ENCODE results near the gene NOS1AP. TPM values are rescaled to one million over a fixed set of nuclear protein-coding genes. Genes with fewer than 3 reads are reported as not detected.
"Not testable (repeated sequence)": the region's sequence is repeated elsewhere in the genome, so short reads cannot be mapped to it uniquely, and the experiment has no call there.

NOS1AP gene
- polyA plus RNA-seq, 3 donors, result 0.12 TPM; not detected in 2

DNA sequence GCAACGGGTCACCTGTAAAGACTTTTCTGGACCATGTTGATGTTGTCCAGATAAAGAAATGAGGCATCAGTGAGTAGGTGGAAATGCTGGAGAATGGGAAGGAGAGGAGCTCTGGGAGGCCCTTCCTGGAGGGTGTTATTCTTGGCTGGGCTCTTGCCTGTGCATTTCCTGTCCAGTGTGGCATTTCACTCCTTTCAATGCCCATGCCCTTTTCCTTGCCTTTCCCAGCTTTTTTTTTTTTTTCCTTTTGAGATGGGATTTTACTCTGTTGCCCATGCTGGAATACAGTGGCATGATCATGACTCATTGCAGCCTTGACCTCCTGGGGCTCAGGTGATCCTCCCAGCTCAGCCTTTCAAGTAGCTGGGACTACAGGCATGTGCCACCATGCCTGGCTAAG lies 11.8 kb downstream of the NOS1AP start:
- H3K36me3 ChIP-seq (replicated peaks in 1 of 2; ENCODE audit: control insufficient read depth in 1 of 2, insufficient read depth in 2 of 2, low read length in 2 of 2), result no peaks in the 10 kb centered on the region
- TF ChIP-seq, protein P1, sequence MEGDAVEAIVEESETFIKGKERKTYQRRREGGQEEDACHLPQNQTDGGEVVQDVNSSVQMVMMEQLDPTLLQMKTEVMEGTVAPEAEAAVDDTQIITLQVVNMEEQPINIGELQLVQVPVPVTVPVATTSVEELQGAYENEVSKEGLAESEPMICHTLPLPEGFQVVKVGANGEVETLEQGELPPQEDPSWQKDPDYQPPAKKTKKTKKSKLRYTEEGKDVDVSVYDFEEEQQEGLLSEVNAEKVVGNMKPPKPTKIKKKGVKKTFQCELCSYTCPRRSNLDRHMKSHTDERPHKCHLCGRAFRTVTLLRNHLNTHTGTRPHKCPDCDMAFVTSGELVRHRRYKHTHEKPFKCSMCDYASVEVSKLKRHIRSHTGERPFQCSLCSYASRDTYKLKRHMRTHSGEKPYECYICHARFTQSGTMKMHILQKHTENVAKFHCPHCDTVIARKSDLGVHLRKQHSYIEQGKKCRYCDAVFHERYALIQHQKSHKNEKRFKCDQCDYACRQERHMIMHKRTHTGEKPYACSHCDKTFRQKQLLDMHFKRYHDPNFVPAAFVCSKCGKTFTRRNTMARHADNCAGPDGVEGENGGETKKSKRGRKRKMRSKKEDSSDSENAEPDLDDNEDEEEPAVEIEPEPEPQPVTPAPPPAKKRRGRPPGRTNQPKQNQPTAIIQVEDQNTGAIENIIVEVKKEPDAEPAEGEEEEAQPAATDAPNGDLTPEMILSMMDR (IDR thresholded peaks at IDR 0.05), result no peak
- no peaks in the 10 kb centered on the region for H3K4me1 Mint-ChIP-seq
- H3K27ac Mint-ChIP-seq, result no peak overlapping the region
- intact Hi-C loops (cut with micrococcal nuclease), result no loop called here
- no peaks in the 10 kb centered on the region for H3K79me2 ChIP-seq (ENCODE audit: insufficient read depth, low read length)
- H3K27me3 ChIP-seq (ENCODE audit: control insufficient read depth in 2 of 2, insufficient read depth in 2 of 2, low read length in 2 of 2), result no peaks in the 10 kb centered on the region
- H3K4me1 ChIP-seq (ENCODE audit: control insufficient read depth in 1 of 2, insufficient read depth in 2 of 2, low read length in 2 of 2), result no peaks in the 10 kb centered on the region
- H4K20me1 ChIP-seq (ENCODE audit: insufficient read depth, low read length), result no peaks in the 10 kb centered on the region
- DNase-seq, result no peak
- H3K4me3 Mint-ChIP-seq, result no peak overlapping the region
- no peak overlapping the region for H3K27ac ChIP-seq (ENCODE audit: low read depth in 1 of 2, low read length in 2 of 2)
- 100% methylated on average over 1 of the region's 1 CpG for WGBS (ENCODE audit: insufficient coverage)
- no peak overlapping the region for H3K9ac ChIP-seq (ENCODE audit: insufficient read depth, low read length, poor library complexity, severe bottlenecking)
- no peak overlapping the region for H2AFZ ChIP-seq (ENCODE audit: insufficient read depth, low read depth, low read length, poor library complexity, severe bottlenecking)
- H3K36me3 Mint-ChIP-seq, result no peaks in the 10 kb centered on the region
- H3K27me3 Mint-ChIP-seq (ENCODE audit: low read depth in 3 of 3), result peaks cover 5 to 12% (median 8%) of the 10 kb centered on the region in 3 donors
- H3K9me3 Mint-ChIP-seq, result peaks cover 0 to 6% (median 1%) of the 10 kb centered on the region in 7 donors
- H3K9me3 ChIP-seq (replicated peaks in 1 of 2; ENCODE audit: control insufficient read depth in 1 of 2, insufficient read depth in 1 of 2, low read length in 2 of 2), result no peaks in the 10 kb centered on the region
- H3K4me3 ChIP-seq (replicated peaks in 1 of 3; ENCODE audit: low read depth in 2 of 3, low read length in 3 of 3), result no peak overlapping the region
- H3K4me2 ChIP-seq (replicated peaks; ENCODE audit: extremely low read depth, low read length, poor library complexity, severe bottlenecking), result no peak overlapping the region

DNA sequence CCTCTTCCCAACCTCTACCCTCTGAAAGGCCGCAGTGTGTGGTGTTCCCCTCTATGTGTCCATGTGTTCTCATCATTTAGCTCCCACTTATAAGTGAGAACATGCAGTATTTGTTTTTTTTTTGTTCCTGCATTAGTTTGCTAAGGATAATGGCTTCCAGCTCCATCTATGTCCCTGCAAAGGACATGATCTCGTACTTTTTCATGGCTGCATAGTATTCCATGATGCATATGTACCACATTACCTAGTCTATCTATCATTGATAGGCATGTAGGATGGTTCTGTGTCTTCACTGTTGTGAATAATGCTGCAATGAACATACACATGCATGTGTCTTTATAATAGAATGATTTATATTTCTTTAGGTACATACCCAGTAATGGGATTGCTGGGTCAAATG lies 12.6 kb downstream of the NOS1AP start:
- DNase-seq; H3K36me3 ChIP-seq (replicated peaks in 1 of 2; ENCODE audit: control insufficient read depth in 1 of 2, insufficient read depth in 2 of 2, low read length in 2 of 2); H3K4me2 ChIP-seq (replicated peaks; ENCODE audit: extremely low read depth, low read length, poor library complexity, severe bottlenecking); H3K4me1 Mint-ChIP-seq; H3K4me1 ChIP-seq (ENCODE audit: control insufficient read depth in 1 of 2, insufficient read depth in 2 of 2, low read length in 2 of 2); H3K9ac ChIP-seq (ENCODE audit: insufficient read depth, low read length, poor library complexity, severe bottlenecking); H3K36me3 Mint-ChIP-seq; H3K79me2 ChIP-seq (ENCODE audit: insufficient read depth, low read length); intact Hi-C loops (cut with micrococcal nuclease); H2AFZ ChIP-seq (ENCODE audit: insufficient read depth, low read depth, low read length, poor library complexity, severe bottlenecking); H3K27ac Mint-ChIP-seq; H4K20me1 ChIP-seq (ENCODE audit: insufficient read depth, low read length); H3K27ac ChIP-seq (ENCODE audit: low read depth in 1 of 2, low read length in 2 of 2); H3K9me3 ChIP-seq (replicated peaks in 1 of 2; ENCODE audit: control insufficient read depth in 1 of 2, insufficient read depth in 1 of 2, low read length in 2 of 2); H3K27me3 ChIP-seq (ENCODE audit: control insufficient read depth in 2 of 2, insufficient read depth in 2 of 2, low read length in 2 of 2); H3K4me3 ChIP-seq (replicated peaks in 1 of 3; ENCODE audit: low read depth in 2 of 3, low read length in 3 of 3); H3K9me3 Mint-ChIP-seq: not testable (repeated sequence)
- Mint-ChIP-seq H3K27me3 (ENCODE audit: low read depth in 3 of 3) (peaks cover 3 to 10% (median 8%) of the 10 kb centered on the region in 3 donors), H3K4me3 (peak overlapping the region in 1 of 2 donors; percentile 12)
- WGBS (ENCODE audit: insufficient coverage), result no CpG with 5 or more reads among the region's 2 CpGs
